Transverse colon (tissue), 4 donors: ENCODE data around the gene PYM1.

Source experiments
- CTCF ChIP-seq, 5 experiments: fragments of 200-600 bp in 3 of 5; fragments of 450-650 bp in 2 of 5; sonication (generic) in 3 of 5; IDR thresholded peaks; 1 replicate in 2 of 5; 2 replicates in 3 of 5; pipeline ENCODE4 v1.5.1; 2016 to 2017; ENCODE audit warnings: antibody characterized with exemption in 5 of 5, inconsistent platforms in 3 of 5, mild to moderate bottlenecking in 2 of 5, moderate library complexity in 1 of 5
- EP300 ChIP-seq: sonication (generic); formaldehyde crosslinking; IDR thresholded peaks from one replicate; pipeline ENCODE4 v1.6.1; 2017; ENCODE audit warnings: antibody characterized with exemption, low read depth
- POLR2A ChIP-seq: fragments of 450-650 bp; IDR thresholded peaks from one replicate; pipeline ENCODE4 v1.6.1; 2016; ENCODE audit warnings: antibody characterized with exemption, mild to moderate bottlenecking, moderate library complexity
- POLR2AphosphoS5 ChIP-seq, 3 donors: sonication (generic); formaldehyde crosslinking; IDR thresholded peaks; one replicate each; pipeline ENCODE4 v1.6.1; 2016; ENCODE audit warnings: antibody characterized with exemption in 3 of 3

GRCh38 chr12:55865327-55865726 is 62.4 kb downstream of the PYM1 start:
- no peak for TF ChIP-seq CTCF (IDR thresholded peaks at IDR 0.05)
- no peak for TF ChIP-seq POLR2A
- TF ChIP-seq POLR2AphosphoS5 (IDR thresholded peaks at IDR 0.05), result no peak
- no peak for TF ChIP-seq EP300
